GM12875 (cell line): ENCODE data around the gene TAS1R1.

Source experiments
- H3K4me3 ChIP-seq: one replicate; pipeline ENCODE4 v1.5.1; 2011; ENCODE audit warnings: low read depth, low read length, control low read depth
- TF ChIP-seq, protein P1 (sequence below): IDR thresholded peaks from 2 replicates; pipeline ENCODE4 v1.5.1; 2011; ENCODE audit warnings: low read depth, mild to moderate bottlenecking, control low read depth, inconsistent platforms, low read length, moderate library complexity, borderline replicate concordance; ENCODE audit not compliant: insufficient read depth

The TAS1R1 gene

DNA sequence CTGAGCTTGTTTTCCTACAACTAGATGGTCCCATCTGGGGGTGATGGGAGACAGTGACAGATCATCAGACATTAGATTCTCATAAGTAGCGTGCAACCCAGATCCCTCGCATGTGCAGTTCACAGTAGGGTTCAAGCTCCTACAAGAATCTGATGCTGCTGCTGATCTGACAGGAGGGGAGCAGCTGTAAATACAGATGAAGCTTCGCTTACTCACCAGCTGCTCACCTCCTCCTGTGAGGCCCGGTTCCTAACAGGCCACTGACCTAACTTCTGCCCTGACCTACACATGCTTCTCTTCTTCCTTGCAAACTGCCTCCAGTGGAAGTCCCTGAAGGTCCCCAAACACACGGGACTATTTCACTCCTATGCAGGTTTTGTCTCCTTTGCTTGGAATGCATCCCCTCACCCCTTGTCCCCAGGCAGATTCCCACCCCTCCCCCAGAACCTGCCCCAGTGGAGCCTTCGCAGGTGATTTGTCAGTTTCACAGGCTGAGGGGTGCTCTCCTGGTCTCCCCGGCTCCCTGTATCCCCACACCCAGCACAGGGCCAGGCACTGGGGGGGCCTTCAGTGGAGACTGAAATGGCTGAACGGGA is 19.0 kb downstream of the TAS1R1 start:
- H3K4me3 ChIP-seq = no peak overlapping the region
- TF ChIP-seq, protein P1, sequence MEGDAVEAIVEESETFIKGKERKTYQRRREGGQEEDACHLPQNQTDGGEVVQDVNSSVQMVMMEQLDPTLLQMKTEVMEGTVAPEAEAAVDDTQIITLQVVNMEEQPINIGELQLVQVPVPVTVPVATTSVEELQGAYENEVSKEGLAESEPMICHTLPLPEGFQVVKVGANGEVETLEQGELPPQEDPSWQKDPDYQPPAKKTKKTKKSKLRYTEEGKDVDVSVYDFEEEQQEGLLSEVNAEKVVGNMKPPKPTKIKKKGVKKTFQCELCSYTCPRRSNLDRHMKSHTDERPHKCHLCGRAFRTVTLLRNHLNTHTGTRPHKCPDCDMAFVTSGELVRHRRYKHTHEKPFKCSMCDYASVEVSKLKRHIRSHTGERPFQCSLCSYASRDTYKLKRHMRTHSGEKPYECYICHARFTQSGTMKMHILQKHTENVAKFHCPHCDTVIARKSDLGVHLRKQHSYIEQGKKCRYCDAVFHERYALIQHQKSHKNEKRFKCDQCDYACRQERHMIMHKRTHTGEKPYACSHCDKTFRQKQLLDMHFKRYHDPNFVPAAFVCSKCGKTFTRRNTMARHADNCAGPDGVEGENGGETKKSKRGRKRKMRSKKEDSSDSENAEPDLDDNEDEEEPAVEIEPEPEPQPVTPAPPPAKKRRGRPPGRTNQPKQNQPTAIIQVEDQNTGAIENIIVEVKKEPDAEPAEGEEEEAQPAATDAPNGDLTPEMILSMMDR = no peak

GRCh38 chr1:6574818-6575217 is 19.7 kb downstream of the TAS1R1 start:
- TF ChIP-seq, protein P1 = no peak
- H3K4me3 ChIP-seq = no peak overlapping the region

- H3K4me3 ChIP-seq = no peak overlapping the region
- TF ChIP-seq, protein P1 = no peak
Observed at GRCh38 chr1:6577831-6578525, 22.9 kb downstream of the TAS1R1 start.

DNA sequence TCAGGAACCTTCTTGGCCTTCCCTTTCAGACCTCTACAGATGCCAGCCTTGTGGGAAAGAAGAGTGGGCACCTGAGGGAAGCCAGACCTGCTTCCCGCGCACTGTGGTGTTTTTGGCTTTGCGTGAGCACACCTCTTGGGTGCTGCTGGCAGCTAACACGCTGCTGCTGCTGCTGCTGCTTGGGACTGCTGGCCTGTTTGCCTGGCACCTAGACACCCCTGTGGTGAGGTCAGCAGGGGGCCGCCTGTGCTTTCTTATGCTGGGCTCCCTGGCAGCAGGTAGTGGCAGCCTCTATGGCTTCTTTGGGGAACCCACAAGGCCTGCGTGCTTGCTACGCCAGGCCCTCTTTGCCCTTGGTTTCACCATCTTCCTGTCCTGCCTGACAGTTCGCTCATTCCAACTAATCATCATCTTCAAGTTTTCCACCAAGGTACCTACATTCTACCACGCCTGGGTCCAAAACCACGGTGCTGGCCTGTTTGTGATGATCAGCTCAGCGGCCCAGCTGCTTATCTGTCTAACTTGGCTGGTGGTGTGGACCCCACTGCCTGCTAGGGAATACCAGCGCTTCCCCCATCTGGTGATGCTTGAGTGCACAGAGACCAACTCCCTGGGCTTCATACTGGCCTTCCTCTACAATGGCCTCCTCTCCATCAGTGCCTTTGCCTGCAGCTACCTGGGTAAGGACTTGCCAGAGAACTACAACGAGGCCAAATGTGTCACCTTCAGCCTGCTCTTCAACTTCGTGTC is 23.7 kb downstream of the TAS1R1 start:
- TF ChIP-seq, protein P1 = no peak

DNA sequence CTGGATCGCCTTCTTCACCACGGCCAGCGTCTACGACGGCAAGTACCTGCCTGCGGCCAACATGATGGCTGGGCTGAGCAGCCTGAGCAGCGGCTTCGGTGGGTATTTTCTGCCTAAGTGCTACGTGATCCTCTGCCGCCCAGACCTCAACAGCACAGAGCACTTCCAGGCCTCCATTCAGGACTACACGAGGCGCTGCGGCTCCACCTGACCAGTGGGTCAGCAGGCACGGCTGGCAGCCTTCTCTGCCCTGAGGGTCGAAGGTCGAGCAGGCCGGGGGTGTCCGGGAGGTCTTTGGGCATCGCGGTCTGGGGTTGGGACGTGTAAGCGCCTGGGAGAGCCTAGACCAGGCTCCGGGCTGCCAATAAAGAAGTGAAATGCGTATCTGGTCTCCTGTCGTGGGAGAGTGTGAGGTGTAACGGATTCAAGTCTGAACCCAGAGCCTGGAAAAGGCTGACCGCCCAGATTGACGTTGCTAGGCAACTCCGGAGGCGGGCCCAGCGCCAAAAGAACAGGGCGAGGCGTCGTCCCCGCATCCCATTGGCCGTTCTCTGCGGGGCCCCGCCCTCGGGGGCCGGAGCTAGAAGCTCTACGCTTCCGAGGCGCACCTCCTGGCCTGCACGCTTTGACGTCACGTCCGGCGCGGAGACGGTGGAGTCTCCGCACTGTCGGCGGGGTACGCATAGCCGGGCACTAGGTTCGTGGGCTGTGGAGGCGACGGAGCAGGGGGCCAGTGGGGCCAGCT is 24.4 kb downstream of the TAS1R1 start, which contains the start of gene ZBTB48:
Gene ZBTB48, plus strand, starts transcription at position 621 of the 745 bp plus-strand sequence. CDS start 616 bp downstream, outside the sequence.
- H3K4me3 ChIP-seq = peak within 1 kb of the TSS; percentile 96
- TF ChIP-seq, protein P1 = no peak

More for the DNA sequence above, 23.7 kb downstream of the TAS1R1 start:
- no peak overlapping the region for H3K4me3 ChIP-seq

GRCh38 chr1:6580119-6580592 is 25.0 kb downstream of the TAS1R1 start:
- peak overlapping the region; percentile 96 for H3K4me3 ChIP-seq
- TF ChIP-seq, protein P1 = no peak
